Stimulated activated CD4-positive, alpha-beta T cell treated with anti-CD3 and anti-CD28 coated beads, Interleukin-4, amount 100 ng/mL, for 24 hours (primary cell): ENCODE results near the gene C1orf198.

Experiments used
- DNase-seq: peaks from one replicate; pipeline ENCODE4 v3.0.0-alpha.2; 2020

Gene C1orf198

DNA sequence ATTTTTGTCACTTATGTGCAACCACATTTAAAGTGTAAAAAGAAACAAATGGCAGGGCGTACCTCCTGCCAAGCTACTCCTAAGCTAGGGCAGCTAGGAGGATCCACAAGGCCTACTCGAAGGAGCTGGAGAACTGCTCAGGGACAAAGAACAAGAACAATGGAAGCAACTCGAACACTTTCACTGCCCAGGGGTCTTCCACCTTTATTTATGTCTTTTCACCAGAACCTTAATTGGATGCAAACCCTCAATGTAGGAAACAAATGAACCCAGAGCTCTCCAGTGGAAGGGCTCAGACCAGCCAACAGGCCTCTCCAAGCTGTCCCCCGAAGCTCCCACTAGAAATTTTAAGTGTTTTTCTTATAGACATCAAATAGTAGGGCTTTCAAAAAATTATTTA is 39.9 kb downstream of the C1orf198 start:
- DNase-seq: no peak

- no peak for DNase-seq
These were observed 40.5 kb downstream of the C1orf198 start for GRCh38 chr1:230827801-230828200.

GRCh38 chr1:230827081-230827681 is 41.1 kb downstream of the C1orf198 start:
- DNase-seq: no peak

DNA sequence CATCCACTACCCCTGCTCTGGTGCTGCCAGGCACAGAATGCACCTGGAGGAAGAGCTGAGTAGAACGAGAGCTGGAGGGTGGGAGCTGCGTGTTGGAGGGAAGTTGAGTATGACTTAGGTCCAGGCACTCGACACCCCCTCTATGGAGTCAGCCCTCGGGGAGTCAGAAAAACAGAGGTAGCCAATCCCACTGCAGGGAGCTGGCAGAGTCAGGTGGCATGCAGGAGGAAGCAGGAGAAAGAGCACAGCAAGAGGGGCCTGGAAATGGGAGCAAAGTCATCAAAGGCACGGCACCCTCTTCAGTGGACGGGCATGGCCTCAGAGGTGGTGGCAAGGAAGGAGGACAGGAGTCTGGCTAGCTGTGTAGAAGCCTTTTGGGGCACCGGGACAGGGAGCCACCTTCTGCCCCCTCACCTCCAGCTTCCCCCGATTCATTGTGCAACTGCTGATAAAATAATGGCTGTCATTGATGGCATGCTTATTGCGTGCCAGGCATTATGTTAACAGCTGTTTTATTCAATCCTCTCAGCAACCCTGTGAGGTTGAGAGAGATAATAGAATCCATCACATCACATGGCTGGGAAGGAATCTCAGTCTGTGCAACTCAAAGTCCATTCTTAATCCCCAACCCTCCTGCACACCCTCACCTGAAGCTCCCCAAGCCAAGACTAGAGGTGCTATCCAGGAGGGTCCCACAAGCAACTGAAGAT is 42.0 kb downstream of the C1orf198 start:
- DNase-seq: no peak

DNA sequence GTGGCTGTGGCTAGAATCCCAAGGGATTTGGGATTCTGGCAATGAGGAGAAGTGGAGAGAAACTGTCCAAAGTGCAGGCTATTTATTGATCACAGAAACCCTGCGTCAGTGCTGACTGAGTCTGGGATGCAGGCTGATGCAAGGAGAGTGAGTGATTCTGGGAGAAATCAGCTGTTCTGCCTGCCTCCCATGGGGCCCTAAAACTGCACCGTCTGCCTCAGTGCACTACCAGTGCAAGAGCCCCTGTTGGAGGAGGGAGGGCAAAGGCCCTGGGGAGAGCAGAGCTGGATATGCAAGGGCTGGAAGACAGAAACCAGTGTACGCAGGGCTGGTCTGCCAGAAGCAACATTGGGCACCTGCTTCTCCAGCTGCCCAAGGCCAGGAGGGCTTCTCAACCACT is 42.6 kb downstream of the C1orf198 start:
- DNase-seq: no peak

DNA sequence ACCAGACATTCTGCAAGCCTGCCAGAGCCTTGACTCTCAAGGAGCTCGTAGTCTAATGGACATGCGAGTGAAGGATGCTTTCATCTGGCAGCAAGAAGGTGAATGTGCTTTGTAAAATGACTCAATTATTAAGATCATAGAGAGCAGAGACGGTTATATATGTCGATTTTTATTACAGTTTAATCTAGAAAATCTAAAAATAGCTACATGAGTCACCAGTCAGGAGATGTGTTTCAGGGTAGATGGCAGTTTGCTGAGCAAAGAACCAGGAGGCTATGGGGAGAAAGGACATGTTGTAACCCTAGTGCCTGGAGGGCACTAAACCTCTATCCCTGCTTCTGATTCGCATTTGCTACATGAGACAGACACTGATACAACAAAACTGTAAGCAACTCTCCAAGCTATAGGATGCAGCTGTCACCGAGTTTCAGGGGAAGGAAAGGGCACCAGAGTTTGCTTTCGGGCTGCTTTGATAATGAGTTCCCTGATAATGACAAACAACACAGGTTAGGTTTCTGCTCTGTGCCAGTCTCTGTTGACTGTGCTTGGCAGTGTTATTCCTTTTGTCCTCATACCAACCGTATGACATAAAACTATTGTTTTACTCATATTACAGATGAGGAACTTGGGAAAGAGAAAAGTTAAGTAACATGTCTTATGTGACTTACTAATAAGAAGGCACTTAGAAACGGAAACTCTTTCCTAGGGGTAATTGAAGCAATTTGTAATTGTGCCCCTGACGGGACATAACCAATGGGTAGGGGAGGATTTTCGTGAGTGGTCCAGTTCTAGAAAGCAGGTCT is 43.2 kb downstream of the C1orf198 start:
- no peak for DNase-seq

GRCh38 chr1:230824551-230824918 is 43.8 kb downstream of the C1orf198 start:
- DNase-seq: no peak

- no peak for DNase-seq
These were observed 44.4 kb downstream of the C1orf198 start for GRCh38 chr1:230823931-230824381.

- no peak for DNase-seq
These were observed 44.9 kb downstream of the C1orf198 start for GRCh38 chr1:230823426-230823825.

DNA sequence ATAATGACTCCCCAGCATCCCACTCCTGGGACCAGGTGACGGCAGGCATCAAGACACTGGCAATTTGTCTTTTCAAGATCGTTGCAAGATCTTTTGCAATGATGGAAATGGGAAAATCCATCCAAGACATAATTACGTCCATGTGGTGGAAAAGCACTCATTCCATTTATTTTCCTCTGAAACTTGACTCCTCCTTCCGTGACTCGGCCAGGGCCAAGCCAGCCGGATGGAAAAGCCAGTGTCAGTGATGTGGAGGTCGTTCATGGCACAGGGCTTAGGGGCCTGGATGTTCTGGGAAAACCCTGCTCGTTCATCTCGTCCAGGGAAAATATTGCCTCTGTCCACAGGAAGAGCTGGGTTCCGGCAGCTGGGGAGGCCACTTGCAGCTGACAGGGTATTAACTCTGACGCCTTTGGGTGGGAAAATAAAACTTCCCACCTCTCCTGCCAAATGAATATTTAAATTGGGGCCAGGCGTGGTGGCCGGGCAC is 46.2 kb downstream of the C1orf198 start:
- no peak for DNase-seq

GRCh38 chr1:230821346-230821745 is 47.0 kb downstream of the C1orf198 start:
- no peak for DNase-seq

DNA sequence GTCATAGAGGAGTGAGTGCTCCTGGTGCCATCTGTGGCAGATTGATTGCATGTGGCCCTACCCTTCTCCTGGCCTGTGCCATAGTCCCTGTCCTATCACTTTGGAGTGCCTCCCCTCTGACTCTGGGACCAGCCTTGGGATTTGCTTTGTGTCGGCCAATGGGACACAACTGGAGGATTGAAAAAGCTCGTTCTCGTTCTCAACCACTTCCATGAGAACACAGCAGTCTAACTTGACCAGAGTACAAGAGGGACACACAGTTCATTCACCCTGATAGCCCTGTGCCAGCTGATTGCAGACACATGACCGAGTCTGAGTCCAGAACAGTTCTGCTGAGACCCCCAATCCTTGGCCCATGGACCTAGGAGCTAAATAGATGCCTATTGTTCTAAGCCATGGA is 47.8 kb downstream of the C1orf198 start:
- no peak for DNase-seq

DNA sequence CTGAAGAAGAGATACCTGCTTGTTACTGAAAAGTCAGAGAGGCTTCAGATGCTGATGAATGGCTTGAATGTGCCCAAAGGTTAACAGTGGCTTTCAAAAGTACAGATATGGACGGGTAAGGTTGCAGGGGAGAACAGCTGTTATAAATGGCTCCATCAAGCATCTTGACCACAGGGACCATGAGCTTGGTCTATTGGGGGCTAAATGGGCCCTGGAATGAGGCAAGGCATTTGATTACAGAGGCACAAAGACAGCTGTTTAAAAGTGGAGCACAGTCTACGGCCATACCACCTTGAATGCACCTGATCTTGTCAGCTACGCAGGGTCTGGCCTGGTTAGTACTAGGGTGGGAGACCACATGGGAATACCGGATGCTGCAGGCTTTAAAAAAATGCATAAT is 48.3 kb downstream of the C1orf198 start:
- DNase-seq: no peak

GRCh38 chr1:230818901-230819300 is 49.4 kb downstream of the C1orf198 start:
- DNase-seq: no peak

GRCh38 chr1:230818367-230818766 is 50.0 kb downstream of the C1orf198 start:
- no peak for DNase-seq

- DNase-seq: no peak
These were observed 52.3 kb downstream of the C1orf198 start for GRCh38 chr1:230816018-230816417.

DNA sequence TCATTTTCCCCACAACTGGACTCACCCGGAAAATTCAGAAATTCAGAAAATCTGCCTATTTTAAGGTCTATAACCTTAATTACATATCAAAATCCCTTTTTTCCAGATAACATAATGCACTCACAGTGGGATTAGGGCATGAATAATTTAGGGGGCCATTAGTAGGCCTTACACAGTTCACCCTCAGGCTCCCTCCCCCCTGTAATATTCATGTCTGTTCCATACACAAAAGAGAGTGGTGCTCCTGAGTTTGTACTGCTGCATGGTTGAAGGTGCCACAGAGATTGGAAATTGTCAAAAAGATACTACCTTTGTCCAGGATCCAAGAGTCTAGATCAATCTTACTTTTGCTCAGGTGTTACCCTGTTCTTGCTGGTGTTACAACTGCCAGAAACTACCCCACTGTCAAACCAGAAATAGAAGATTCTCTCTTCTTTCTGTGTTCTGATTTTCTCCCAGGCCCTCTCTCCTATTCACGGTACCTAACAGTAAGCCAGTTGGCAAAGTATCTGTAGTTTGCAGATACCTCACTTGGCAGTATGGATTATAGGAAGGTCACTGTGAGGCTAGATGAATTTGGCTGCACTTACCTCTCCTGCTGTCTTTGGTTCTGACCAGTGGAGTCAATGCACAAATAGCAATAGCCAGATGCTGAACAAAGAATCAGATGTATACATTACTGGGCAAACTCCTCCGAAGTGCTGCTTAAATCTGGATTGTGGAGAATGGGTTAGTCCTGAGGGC is 53.2 kb downstream of the C1orf198 start:
- no peak for DNase-seq

DNA sequence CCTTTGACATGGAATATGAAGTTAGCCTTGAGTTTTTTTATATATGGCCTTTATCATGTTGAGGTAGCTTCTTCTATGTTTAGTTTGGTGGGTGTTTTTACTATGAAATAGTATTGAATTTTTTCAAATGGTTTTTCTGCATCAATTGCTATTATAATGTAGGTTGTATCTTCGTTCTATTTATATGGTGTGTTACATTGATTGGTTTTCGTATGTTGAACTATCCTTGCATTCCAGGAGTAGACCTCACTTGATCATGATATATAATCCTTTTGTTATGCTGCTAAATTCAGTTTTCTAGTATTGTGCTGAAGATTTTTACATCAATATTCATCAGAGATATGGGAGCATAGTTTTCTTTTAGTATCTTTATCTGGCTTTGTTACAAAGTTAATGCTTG is 55.8 kb downstream of the C1orf198 start:
- DNase-seq: no peak

DNA sequence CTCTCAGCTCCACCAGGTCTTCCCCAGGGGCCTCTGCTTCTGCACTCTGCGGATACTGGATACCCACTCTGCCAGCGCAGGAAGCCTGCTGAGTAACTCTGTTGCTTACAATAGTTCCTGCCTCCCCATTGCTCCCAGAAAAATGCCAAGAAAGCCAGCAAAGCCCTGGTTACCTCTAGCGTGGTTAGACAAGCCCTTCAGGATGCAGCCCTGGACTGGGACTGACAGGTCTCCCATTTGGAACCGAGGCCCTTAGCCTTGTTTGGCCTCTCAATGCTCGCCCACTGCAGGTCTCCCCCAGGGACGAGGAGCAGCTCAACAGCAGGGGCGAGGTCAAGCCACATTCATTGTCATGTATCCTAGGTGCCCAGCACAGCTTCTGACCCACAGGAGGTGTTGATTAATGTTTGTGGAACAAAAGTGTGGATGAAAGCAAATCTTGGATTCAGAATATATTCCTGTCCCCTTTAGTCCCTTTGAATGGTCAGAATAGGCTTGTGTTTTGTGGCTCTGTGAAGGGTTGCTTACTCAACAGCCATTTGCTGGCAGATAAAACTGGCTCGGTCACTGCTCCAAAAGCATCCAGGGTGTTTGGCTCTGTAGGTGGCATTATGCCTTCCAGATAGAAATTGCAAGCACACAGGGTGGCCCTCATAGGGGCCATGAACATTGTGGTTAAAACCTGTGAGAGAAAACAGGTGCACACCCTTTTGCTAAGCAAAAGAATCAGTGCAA is 58.9 kb downstream of the C1orf198 start:
- no peak for DNase-seq

- no peak for DNase-seq
These were observed 59.9 kb downstream of the C1orf198 start for GRCh38 chr1:230808281-230808872.

DNA sequence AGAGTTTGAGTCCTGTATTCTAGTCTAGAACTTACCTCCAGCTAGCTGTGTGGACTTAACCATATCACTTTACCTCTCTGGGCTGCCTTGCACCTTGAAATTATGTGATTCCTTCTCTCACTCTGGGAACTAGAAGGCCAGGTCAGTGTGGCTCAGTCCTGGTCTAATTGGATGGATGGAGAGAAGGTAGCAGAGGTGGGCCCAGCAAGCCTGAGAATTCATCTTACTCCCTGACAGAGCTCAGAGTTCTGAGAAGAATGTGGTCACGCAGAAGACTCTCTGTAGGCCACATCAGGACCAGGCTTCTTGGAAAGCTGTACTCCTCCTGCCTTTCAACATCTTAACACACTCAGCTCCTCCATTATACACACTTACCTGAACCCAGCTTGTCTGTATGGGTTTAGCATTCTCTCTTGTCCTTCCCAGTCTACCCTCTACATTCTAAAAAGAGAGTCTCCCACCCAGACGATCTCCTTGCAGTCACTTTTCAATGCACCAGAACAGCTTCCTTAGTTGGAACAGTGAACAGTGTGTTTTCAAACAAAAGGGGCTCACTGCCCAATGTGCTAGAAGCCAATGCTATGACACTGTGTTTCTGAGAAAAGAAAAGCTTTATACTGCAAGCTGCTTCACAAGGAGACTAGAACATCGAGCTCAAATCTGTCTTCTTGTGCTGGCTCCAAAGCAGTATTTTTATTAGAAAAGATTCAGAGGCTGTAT is 60.6 kb downstream of the C1orf198 start:
- DNase-seq: no peak
